ENCODE data around the gene DLG2. TPM values are rescaled to one million over a fixed set of nuclear protein-coding genes. Genes with fewer than 3 reads are reported as not detected.

DLG2 gene
- total and polyA plus RNA-seq, 9 of the 15 experiments (the other 6 are each of a cell fraction or from before 2014, with no cell fraction given) = 0.52 to 1.6 (median 0.95) TPM

- H2AFZ ChIP-seq (ENCODE audit: low read depth, low read length) = no peak overlapping the region
- no peaks in the 10 kb centered on the region for H3K9me3 ChIP-seq (replicated peaks; ENCODE audit: control insufficient read depth, insufficient read depth, low read depth, low read length)
- no peaks in the 10 kb centered on the region for H4K20me1 ChIP-seq (replicated peaks; ENCODE audit: control insufficient read depth, insufficient read depth, low read length)
- no peak overlapping the region for H3K4me2 ChIP-seq (ENCODE audit: insufficient read depth, low read length)
- 0% methylated on average over 1 of the region's 1 CpG for WGBS (ENCODE audit: insufficient coverage, low coverage, missing lambda C conversion rate)
- H3K36me3 ChIP-seq (ENCODE audit: control insufficient read depth, insufficient read depth, low read length) = no peaks in the 10 kb centered on the region
- BruUV-seq (replicated peaks) = no TSS peak
- ATAC-seq (no peak), FAIRE-seq (no peak), DNase-seq (ENCODE audit: extremely low read depth in 1 of 4, low spot score in 3 of 4) (no peak)
- CTCF ChIA-PET (ENCODE audit: low intra/inter-chr PET ratio) = no interaction called here
- no peaks in the 10 kb centered on the region for H3K27me3 ChIP-seq (ENCODE audit: control insufficient read depth in 2 of 2, insufficient read depth in 2 of 2, low read length in 2 of 2)
- H3K79me2 ChIP-seq (ENCODE audit: control insufficient read depth, insufficient read depth, low read length) = no peaks in the 10 kb centered on the region
- no peaks in the 10 kb centered on the region for H3K4me1 ChIP-seq (replicated peaks in 1 of 2; ENCODE audit: control insufficient read depth in 2 of 2, insufficient read depth in 2 of 2, low read length in 2 of 2)
- H3K4me3 ChIP-seq = no peak overlapping the region
- in situ Hi-C loops (cut with MboI) (no loop called here), intact Hi-C loops (cut with micrococcal nuclease) (no loop called here)
- H3K9me1 ChIP-seq (ENCODE audit: control insufficient read depth, insufficient read depth, low read length) = no peaks in the 10 kb centered on the region
- TF ChIP-seq ZNF707 (CRISPR knock-in tag; conservative IDR thresholded peaks at IDR 0.05) (no peak), ZBTB26 (CRISPR knock-in tag; IDR thresholded peaks at IDR 0.05) (no peak), PHF20 (IDR thresholded peaks at IDR 0.05; ENCODE audit: partially characterized antibody) (no peak), ZNF589 (CRISPR knock-in tag; IDR thresholded peaks at IDR 0.05; ENCODE audit: low read depth) (no peak)
- H3K27ac ChIP-seq (ENCODE audit: extremely low read depth, low read depth, low read length) = no peak overlapping the region
- POLR2A ChIA-PET = no interaction called here
- H3K9ac ChIP-seq (ENCODE audit: insufficient read depth in 1 of 2, low read depth in 2 of 2, low read length in 2 of 2) = no peak overlapping the region
Measured at GRCh38 chr11:84044706-84045105, 1582.4 kb downstream of the DLG2 start.

GRCh38 chr11:84036664-84037194 lies 1590.4 kb downstream of the DLG2 start:
- POLR2A ChIA-PET = no interaction called here
- 0% methylated on average over 2 of the region's 2 CpGs for WGBS (ENCODE audit: insufficient coverage, low coverage, missing lambda C conversion rate)
- no TSS peak for BruUV-seq (replicated peaks)
- TF ChIP-seq ZC3H8 (IDR thresholded peaks at IDR 0.05) (no peak), SAP30 (IDR thresholded peaks at IDR 0.05; ENCODE audit: borderline replicate concordance, insufficient read depth, low read depth, low read length, poor library complexity, severe bottlenecking) (no peak), RAD21 (CRISPR knock-in tag; conservative IDR thresholded peaks at IDR 0.05 in 1 of 2, IDR thresholded peaks at IDR 0.05 in 1 of 2) (no peak), CREM (IDR thresholded peaks at IDR 0.05; ENCODE audit: low read depth) (no peak), MXI1 (IDR thresholded peaks at IDR 0.05; ENCODE audit: low read depth, low read length) (no peak), ZNF77 (CRISPR knock-in tag; IDR thresholded peaks at IDR 0.05) (no peak), ZNF184 (CRISPR knock-in tag; IDR thresholded peaks at IDR 0.05) (no peak), CREBBP (IDR thresholded peaks at IDR 0.05; ENCODE audit: low read depth, low read length) (no peak), MCM2 (IDR thresholded peaks at IDR 0.05; ENCODE audit: low read depth) (no peak), USF1 (CRISPR knock-in tag; IDR thresholded peaks at IDR 0.05) (no peak), MCM5 (IDR thresholded peaks at IDR 0.05; ENCODE audit: low read depth) (no peak), MAX (CRISPR knock-in tag; IDR thresholded peaks at IDR 0.05) (no peak), RFX7 (CRISPR knock-in tag; IDR thresholded peaks at IDR 0.05) (no peak)

More at GRCh38 chr11:84036664-84037194, 1590.4 kb downstream of the DLG2 start:
- Histone ChIP-seq H2AFZ (ENCODE audit: low read depth, low read length) (no peak overlapping the region), H3K79me2 (ENCODE audit: control insufficient read depth, insufficient read depth, low read length) (no peaks in the 10 kb centered on the region), H3K4me3 (no peak overlapping the region), H3K36me3 (ENCODE audit: control insufficient read depth, insufficient read depth, low read length) (no peaks in the 10 kb centered on the region), H3K9me1 (ENCODE audit: control insufficient read depth, insufficient read depth, low read length) (no peaks in the 10 kb centered on the region), H3K4me1 (replicated peaks in 1 of 2; ENCODE audit: control insufficient read depth in 2 of 2, insufficient read depth in 2 of 2, low read length in 2 of 2) (no peaks in the 10 kb centered on the region), H4K20me1 (replicated peaks; ENCODE audit: control insufficient read depth, insufficient read depth, low read length) (no peaks in the 10 kb centered on the region), H3K9ac (ENCODE audit: insufficient read depth in 1 of 2, low read depth in 2 of 2, low read length in 2 of 2) (no peak overlapping the region), H3K4me2 (ENCODE audit: insufficient read depth, low read length) (no peak overlapping the region), H3K9me3 (replicated peaks; ENCODE audit: control insufficient read depth, insufficient read depth, low read depth, low read length) (0 out of 2 replicates have a peak, but pooled peaks cover 2% of the 10 kb centered on the region), H3K27ac (ENCODE audit: extremely low read depth, low read depth, low read length) (no peak overlapping the region), H3K27me3 (ENCODE audit: control insufficient read depth in 2 of 2, insufficient read depth in 2 of 2, low read length in 2 of 2) (no peaks in the 10 kb centered on the region)
- CTCF ChIA-PET (ENCODE audit: low intra/inter-chr PET ratio) = no interaction called here
- no peak for ATAC-seq
- in situ Hi-C loops (cut with MboI) (no loop called here), intact Hi-C loops (cut with micrococcal nuclease) (no loop called here)
- no peak for FAIRE-seq
- DNase-seq (ENCODE audit: extremely low read depth in 1 of 4, low spot score in 3 of 4) = no peak

Data from K562 (cell line).